ENCODE measurements around the gene RECK.
A peak's percentile ranks its signal among the peaks of the same experiment; 100 is the strongest.
"Not testable (repeated sequence)": the region's sequence is repeated elsewhere in the genome, so short reads cannot be mapped to it uniquely, and the experiment has no call there.

Gene RECK

GRCh38 chr9:36074055-36074454 lies 37.3 kb downstream of the RECK start:
- no peak for DNase-seq (ENCODE audit: low read depth)

GRCh38 chr9:36074870-36075532 lies 38.3 kb downstream of the RECK start:
- DNase-seq (ENCODE audit: low read depth) = no peak

- DNase-seq (ENCODE audit: low read depth) = no peak
Observed at GRCh38 chr9:36078051-36078450, 41.3 kb downstream of the RECK start.

- DNase-seq (ENCODE audit: low read depth) = no peak
Observed at GRCh38 chr9:36080519-36080918, 43.8 kb downstream of the RECK start.

GRCh38 chr9:36082931-36083330 lies 46.2 kb downstream of the RECK start:
- DNase-seq (ENCODE audit: low read depth) = no peak

GRCh38 chr9:36086442-36086841 lies 49.7 kb downstream of the RECK start:
- no peak for DNase-seq (ENCODE audit: low read depth)

GRCh38 chr9:36087054-36087453 lies 50.3 kb downstream of the RECK start:
- not testable (repeated sequence) for DNase-seq (ENCODE audit: low read depth)

GRCh38 chr9:36088020-36088419 lies 51.3 kb downstream of the RECK start:
- no peak for DNase-seq (ENCODE audit: low read depth)

- peak; percentile 78 for DNase-seq (ENCODE audit: low read depth)
Observed at GRCh38 chr9:36091026-36091953, 54.6 kb downstream of the RECK start.

GRCh38 chr9:36092014-36092413 lies 55.3 kb downstream of the RECK start:
- no peak for DNase-seq (ENCODE audit: low read depth)

GRCh38 chr9:36092509-36093215 lies 55.9 kb downstream of the RECK start:
- DNase-seq (ENCODE audit: low read depth) = no peak

- DNase-seq (ENCODE audit: low read depth) = no peak
Observed at GRCh38 chr9:36093384-36093783, 56.7 kb downstream of the RECK start.

GRCh38 chr9:36099718-36100117 lies 63.0 kb downstream of the RECK start:
- no peak for DNase-seq (ENCODE audit: low read depth)

GRCh38 chr9:36100532-36100931 lies 63.8 kb downstream of the RECK start:
- DNase-seq (ENCODE audit: low read depth) = peak; percentile 47

- peak; percentile 99 for DNase-seq (ENCODE audit: low read depth)
Observed at GRCh38 chr9:36101916-36102741, 65.4 kb downstream of the RECK start.

- DNase-seq (ENCODE audit: low read depth) = peak; percentile 87
Observed at GRCh38 chr9:36102742-36103495, 66.2 kb downstream of the RECK start.

- no peak for DNase-seq (ENCODE audit: low read depth)
Observed at GRCh38 chr9:36109071-36109470, 72.4 kb downstream of the RECK start.

- DNase-seq (ENCODE audit: low read depth) = peak; percentile 35
Observed at GRCh38 chr9:36110434-36110833, 73.7 kb downstream of the RECK start.

GRCh38 chr9:36112516-36112915 lies 75.8 kb downstream of the RECK start:
- DNase-seq (ENCODE audit: low read depth) = no peak

GRCh38 chr9:36113999-36114398 lies 77.3 kb downstream of the RECK start:
- DNase-seq (ENCODE audit: low read depth) = no peak

GRCh38 chr9:36116593-36116992 lies 79.9 kb downstream of the RECK start:
- DNase-seq (ENCODE audit: low read depth) = peak; percentile 22
